Iris pigment epithelial cell (primary cell): ENCODE data around the gene TEAD1.

Experiments used
- DNase-seq: peaks from one replicate; pipeline ENCODE4 v3.0.0-alpha.2; 2011; ENCODE audit warnings: low read depth

TEAD1 gene

GRCh38 chr11:12810568-12810894, 136.3 kb downstream of the TEAD1 start:
- peak; percentile 77 for DNase-seq

DNA sequence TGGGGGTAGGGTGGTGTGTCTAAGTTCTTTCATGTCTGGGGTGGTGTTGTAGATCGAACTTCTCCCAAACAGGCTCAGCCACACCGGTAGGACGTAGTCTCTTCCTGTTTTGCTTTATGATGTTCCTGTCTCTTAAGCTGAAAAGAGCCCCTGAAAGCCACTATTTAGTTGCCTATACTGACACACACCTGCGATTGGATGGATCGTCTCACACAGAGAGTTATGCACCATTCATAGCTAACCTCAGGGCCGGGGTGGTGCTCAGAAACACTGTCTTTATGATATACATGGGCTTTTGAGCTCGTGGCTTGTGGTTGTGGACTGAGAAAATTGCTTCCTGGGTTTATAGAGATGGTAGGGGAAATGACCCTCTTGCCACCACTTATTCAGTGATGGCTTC, 137.6 kb downstream of the TEAD1 start:
- no peak for DNase-seq

DNA sequence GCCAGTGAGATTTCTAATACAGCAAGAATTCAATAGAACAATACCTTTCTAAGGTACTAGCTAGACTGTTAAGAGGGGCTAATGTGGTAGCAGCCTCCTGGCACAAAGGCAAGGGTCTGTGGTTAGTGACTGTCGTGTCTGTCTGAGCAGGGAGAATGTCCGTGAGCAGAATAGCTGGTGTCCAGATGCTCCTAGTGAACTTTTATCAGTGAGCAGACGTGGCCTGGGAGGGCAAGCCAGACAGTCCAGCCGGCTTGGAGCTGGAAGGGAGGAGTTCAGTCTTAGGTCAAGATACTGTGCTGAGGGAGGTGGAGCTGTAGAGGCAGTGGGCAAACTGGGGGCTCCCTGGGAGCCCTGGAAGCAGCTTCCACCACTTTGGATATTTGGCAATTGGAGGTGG, 138.6 kb downstream of the TEAD1 start:
- no peak for DNase-seq

GRCh38 chr11:12813371-12814225, 139.4 kb downstream of the TEAD1 start:
- DNase-seq = peak; percentile 69

DNA sequence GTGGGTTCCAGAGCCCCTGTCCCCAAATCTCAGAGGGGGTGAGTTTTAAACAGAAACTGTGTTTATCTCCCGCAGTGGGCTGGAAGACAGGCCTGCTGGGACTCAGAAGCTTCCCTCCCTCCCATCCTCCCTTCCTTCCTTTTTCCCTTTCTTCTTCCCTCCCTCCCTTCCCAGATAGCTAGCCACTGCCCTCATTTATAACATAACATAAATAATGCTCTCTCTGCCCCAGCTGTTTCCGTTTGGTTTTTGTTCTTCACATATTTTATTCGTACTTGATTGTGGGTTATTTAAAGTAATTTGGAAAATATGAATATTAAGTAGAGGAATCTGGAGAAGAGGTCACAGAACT, 140.9 kb downstream of the TEAD1 start:
- DNase-seq = no peak

DNA sequence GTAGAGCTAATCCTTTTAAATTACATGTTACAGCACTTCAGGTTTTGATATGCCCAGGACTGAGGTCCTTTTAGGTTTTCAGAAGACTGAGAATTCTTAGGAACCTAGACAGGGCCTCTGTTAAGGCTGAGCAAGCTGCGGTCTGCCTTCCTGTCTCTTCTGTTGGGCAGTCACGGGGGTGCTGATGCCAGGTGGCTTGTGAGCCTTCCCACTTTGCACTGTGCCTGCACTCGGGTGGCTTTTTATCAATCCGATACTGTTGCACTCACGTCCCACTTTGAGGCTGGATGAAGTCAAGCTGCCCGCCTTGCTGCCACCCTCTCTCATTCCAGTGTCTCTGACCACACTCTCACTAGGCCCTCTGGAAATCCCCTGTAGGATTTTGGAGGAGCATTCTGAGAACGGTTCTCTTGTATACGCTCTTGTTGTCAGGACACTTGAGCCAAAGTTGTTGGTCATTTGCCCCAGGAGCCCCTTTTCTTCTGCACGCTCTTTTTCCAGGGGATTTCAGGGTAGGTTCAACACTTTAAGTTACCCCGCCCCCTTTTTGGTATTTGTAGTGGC, 141.8 kb downstream of the TEAD1 start:
- no peak for DNase-seq

GRCh38 chr11:12817681-12818332, 143.6 kb downstream of the TEAD1 start:
- no peak for DNase-seq

DNA sequence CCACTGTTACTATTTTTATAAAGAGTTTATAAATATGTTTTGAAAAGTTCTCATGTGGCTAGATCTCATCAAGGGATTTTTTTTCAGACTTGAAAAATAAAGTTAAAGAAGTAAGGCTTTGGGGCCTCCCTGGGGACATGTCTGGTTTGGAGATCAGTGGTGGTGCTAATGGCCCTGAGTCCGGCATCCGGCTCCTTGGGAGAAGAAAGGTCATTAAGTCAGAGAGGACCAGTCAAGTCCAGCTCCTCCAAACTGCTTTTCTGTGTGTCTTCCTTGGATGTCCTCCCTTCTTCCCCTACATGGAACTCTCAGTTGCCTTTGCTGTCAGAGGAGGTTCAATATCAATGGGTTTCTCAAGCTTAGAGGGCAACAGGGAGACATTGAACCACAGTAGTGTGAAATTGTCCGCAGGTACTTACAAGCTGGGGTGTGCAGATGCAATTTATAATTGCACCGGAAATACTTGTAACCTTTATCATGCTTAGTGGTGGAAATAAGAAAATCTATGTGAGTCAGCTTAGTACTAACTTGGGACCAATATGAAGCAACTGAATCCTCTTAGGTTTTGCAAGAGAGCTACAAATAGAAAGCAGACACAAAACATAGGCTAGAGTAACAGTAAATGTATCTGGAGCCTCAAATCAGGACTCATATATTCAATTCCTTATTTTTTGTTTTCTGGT, 144.3 kb downstream of the TEAD1 start:
- DNase-seq = peak; percentile 95

DNA sequence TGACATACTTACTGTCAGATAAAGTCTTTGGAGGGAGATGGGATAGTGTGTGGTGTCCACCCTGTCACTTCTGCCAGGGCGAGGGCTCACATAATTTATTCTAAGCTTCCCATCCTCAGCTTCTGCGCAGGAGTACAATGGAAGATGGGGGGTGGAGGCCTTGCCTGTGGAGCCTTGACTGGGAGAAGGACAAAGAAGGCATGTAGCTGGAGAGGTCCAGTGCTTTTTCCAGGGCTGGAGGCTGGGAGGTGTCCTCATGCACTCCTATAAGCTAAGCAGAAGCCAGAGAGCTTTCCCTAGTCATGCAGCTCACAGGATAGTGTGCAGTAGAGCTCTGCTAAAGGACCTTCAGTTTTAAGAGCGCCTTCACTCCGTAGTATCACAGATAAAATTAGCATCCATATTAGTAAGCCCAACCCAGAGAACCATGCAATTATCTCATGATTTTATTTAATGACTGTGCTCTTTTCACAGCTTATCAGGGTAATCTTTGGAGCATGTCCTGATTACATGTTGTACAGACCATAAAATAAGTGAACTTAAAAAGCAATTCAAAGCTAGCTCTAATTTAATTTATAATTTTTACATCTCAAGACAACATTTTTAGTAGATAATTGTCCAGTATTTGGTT, 148.3 kb downstream of the TEAD1 start:
- no peak for DNase-seq

GRCh38 chr11:12824281-12825041, 150.2 kb downstream of the TEAD1 start:
- no peak for DNase-seq

GRCh38 chr11:12826441-12826840, 152.2 kb downstream of the TEAD1 start:
- DNase-seq = no peak

GRCh38 chr11:12827369-12827768, 153.1 kb downstream of the TEAD1 start:
- DNase-seq = no peak

DNA sequence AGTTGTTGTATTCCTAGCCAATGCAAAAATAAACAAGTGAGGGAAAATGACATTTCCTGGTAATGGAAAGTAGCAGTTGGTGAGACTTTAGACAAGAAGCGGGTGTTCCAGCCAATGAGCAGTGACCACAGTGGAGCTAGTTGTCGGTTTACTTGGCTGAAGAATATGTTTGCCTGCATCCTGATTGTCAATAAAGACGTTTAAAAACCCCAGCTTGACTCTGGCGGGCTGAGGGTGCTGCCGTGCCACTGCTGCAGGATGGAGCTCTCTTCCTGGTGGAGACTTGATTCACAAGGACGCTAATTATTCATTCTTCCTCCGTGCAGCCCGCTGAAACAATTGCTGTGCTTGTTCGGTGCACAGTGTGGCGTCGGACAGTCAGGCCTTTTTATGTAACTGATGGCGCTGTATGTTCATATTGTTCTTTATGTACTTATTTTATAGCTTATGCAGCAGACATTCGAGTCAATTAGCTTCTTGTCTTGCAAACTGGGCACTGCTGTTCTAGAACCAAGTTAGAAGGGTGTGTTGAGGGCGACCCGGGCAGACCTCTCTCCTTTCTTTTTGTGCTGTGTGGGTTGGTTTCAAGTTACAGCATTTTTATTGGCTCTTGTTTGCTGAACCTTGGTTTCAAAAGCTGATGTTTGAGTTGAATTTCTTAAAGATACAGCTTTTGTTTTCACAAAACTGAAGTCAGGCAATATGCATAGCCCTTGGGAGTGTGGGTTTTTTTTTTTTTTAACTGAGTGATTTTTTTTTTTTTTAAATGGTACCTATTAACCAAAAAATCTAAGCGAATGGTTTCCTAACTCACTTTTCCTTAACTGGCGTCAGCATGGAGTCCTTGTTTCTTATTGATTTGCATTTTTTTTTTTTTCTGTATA, 153.9 kb downstream of the TEAD1 start:
- DNase-seq = peak; percentile 80

GRCh38 chr11:12829131-12829530, 154.9 kb downstream of the TEAD1 start:
- DNase-seq = no peak

- DNase-seq = no peak
Observed at GRCh38 chr11:12829540-12830314, 155.5 kb downstream of the TEAD1 start.

- no peak for DNase-seq
Observed at GRCh38 chr11:12831471-12832202, 157.4 kb downstream of the TEAD1 start.

GRCh38 chr11:12832480-12833224, 158.4 kb downstream of the TEAD1 start:
- no peak for DNase-seq

DNA sequence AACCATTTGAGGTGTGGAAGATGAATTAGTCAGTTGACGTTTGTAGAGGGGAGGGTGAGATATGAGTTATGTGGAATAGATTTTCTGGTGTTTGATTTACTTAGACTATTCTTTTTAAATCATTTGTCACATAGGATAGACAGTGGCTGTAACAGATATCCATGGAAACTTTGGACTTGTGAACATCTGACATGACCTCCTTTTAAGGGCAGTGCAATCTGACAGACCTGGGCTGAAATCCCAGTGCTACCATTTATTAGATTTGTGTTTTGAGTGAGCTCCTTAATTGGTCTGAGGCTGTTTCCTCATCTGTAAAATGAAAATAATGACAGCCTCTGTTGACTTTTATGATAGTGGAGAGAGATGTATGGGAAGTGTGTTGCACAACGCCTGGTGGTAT, 159.9 kb downstream of the TEAD1 start:
- no peak for DNase-seq
